ENCODE data around the gene SLC35F1.

The SLC35F1 gene

DNA sequence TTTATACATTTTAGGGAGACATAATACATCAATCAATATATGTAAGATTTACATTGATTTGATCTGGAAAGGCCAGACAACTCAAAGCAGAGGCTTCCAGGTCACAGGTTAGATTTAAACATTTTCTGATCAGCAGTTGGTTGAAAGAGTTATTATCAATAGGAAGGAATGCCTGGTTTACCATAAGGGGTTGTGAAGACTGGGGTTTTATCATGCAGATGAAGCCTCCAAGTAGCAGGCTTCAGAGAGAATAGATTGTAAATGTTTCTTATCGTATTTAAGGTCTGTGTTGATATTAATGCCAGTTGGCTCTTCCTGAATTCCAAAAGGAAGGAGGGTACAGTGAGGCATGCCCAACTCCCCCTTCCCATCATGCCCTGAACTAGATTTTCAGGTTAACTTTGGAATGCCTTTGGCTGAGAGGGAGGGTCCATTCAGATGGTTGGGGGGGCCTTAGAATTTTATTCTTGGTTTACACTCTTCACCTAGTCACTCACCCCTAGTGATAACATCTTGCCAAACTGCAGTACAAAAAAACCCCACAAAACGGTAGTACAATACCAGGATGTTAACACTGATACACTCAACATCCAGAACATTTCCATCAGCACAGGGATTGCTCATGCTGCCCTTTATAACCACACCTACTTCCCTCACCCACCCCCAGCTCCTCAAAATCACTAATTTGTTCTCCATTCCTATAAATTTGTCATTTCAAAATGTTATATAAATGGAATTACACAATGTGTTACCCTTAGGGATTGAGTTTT is 381.5 kb downstream of the SLC35F1 start:
- no peak for TF ChIP-seq CTCF (IDR thresholded peaks at IDR 0.05; ENCODE audit: insufficient read depth, missing control alignments)
- DNase-seq (ENCODE audit: insufficient read length, low spot score) (no peak), FAIRE-seq (no peak)

DNA sequence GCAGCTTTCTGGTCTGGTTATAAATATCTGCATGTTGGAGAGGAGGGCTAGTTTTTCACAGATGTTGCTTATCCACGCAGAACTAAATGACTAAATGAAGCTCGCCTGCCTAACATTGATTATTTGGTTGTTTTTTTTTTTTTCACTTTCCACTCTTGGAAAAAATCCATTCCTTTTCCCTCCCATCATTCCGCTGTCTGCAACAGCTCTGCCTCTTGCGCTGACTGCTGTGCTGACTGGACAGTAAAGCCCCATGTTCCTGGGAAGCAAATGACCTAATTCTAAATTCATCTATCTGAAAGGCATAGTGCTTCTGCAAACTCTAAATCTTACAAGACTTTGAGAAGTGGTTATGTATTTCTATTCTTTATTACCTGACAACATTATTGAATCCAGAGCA is 385.5 kb downstream of the SLC35F1 start:
- FAIRE-seq (no peak), DNase-seq (ENCODE audit: insufficient read length, low spot score) (no peak)
- no peak for TF ChIP-seq CTCF (IDR thresholded peaks at IDR 0.05; ENCODE audit: insufficient read depth, missing control alignments)

- DNase-seq (ENCODE audit: insufficient read length, low spot score) (no peak), FAIRE-seq (no peak)
- TF ChIP-seq CTCF (IDR thresholded peaks at IDR 0.05; ENCODE audit: insufficient read depth, missing control alignments), result no peak
Measured at GRCh38 chr6:118294906-118295305, 387.8 kb downstream of the SLC35F1 start.

- FAIRE-seq (no peak), DNase-seq (ENCODE audit: insufficient read length, low spot score) (no peak)
- TF ChIP-seq CTCF (IDR thresholded peaks at IDR 0.05; ENCODE audit: insufficient read depth, missing control alignments), result no peak
Measured at GRCh38 chr6:118295336-118295735, 388.3 kb downstream of the SLC35F1 start.

- no peak for TF ChIP-seq CTCF (IDR thresholded peaks at IDR 0.05; ENCODE audit: insufficient read depth, missing control alignments)
- DNase-seq (ENCODE audit: insufficient read length, low spot score) (no peak), FAIRE-seq (no peak)
Measured at GRCh38 chr6:118296129-118296901, 389.3 kb downstream of the SLC35F1 start.

DNA sequence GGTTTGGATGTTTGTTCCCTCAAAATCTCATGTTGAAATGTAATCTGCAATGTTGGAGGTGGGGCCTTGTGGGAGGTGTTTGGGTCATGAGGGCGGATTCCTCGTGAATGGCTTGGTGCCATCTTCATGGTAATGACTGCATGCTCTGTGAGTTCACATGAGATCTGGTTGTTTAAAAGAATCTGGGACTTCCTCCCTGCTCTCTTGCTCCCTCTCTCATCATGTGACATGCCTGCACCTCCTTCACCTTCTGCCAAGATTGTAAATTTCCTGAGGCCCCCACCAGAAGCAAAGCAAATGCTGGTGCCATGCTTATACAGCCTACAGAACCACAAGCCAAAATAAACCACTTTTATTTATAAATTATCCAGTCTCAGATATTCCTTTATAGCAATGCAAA is 390.8 kb downstream of the SLC35F1 start:
- TF ChIP-seq CTCF (IDR thresholded peaks at IDR 0.05; ENCODE audit: insufficient read depth, missing control alignments), result no peak
- FAIRE-seq (no peak), DNase-seq (ENCODE audit: insufficient read length, low spot score) (no peak)
